B cell (primary cell): Measurements from ENCODE around the gene KCNQ5. TPM values are rescaled to one million over a fixed set of nuclear protein-coding genes. Genes with fewer than 3 reads are reported as not detected.

ENCODE experiments used
- ATAC-seq: fragments of 200-7000 bp; cut with Tn5 transposase; one replicate; pipeline ENCODE4 v1.10.0; 2021; ENCODE audit warnings: low read depth, mild to moderate bottlenecking, moderate number of reproducible peaks, moderate library complexity
- CTCF ChIA-PET: fragments of 350-600 bp; sonication (Branson Sonifier 250); formaldehyde crosslinking; loops from one replicate; lab custom pipeline; 2021; ENCODE audit warnings: antibody characterized with exemption, inconsistent platforms; lab: Charles Lee
- POLR2A ChIA-PET: fragments of 350-600 bp; sonication (Branson Sonifier 250); formaldehyde crosslinking; loops from one replicate; lab custom pipeline; 2021; ENCODE audit warnings: antibody characterized with exemption; lab: Charles Lee
- DNase-seq: peaks from one replicate; pipeline ENCODE4 v3.0.0; 2013
- H2AFZ ChIP-seq: 2 replicates; pipeline ENCODE4 v1.6.1; 2012; ENCODE audit warnings: mild to moderate bottlenecking, low read depth, low read length; ENCODE audit not compliant: insufficient read depth, poor library complexity, severe bottlenecking
- H3K27ac ChIP-seq, 2 donors: 1 replicate in 1 of 2; 2 replicates in 1 of 2; pipeline ENCODE4 v1.5.1; 2012 to 2013; ENCODE audit warnings: low read length in 2 of 2, mild to moderate bottlenecking in 2 of 2, moderate library complexity in 1 of 2
- H3K27me3 ChIP-seq, 4 experiments: fragments of 200-600 bp in 1 of 4; sonication (generic) in 1 of 4; replicated peaks in 1 of 4; 1 replicate in 2 of 4; 2 replicates in 2 of 4; pipeline versions ENCODE4 v1.6.1 to v1.7.0; 2013 to 2016; ENCODE audit warnings: low read length in 3 of 4, mild to moderate bottlenecking in 2 of 4, mixed read lengths in 1 of 4, moderate library complexity in 1 of 4; ENCODE audit not compliant: insufficient read depth in 4 of 4, control insufficient read depth in 3 of 4; ENCODE audit errors: control extremely low read depth in 1 of 4
- H3K36me3 ChIP-seq, 2 experiments: replicated peaks in 1 of 2; 1 replicate in 1 of 2; 2 replicates in 1 of 2; pipeline versions ENCODE4 v1.6.1 to v1.7.1; 2013; ENCODE audit warnings: low read length in 1 of 2; ENCODE audit not compliant: insufficient read depth in 2 of 2, control insufficient read depth in 1 of 2; ENCODE audit errors: control extremely low read depth in 1 of 2, extremely low read depth in 1 of 2
- H3K4me1 ChIP-seq, 2 donors: fragments of 200-600 bp in 1 of 2; sonication (generic) in 1 of 2; 1 replicate in 1 of 2; 2 replicates in 1 of 2; pipeline versions ENCODE4 v1.5.1 to v1.6.1; 2013 to 2017; ENCODE audit warnings: low read length in 2 of 2; ENCODE audit not compliant: control insufficient read depth in 2 of 2, insufficient read depth in 2 of 2
- H3K4me2 ChIP-seq: replicated peaks from 2 replicates; pipeline ENCODE3; 2012; ENCODE audit warnings: mild to moderate bottlenecking, low read depth, low read length; ENCODE audit not compliant: poor library complexity, severe bottlenecking
- H3K4me3 ChIP-seq, 5 experiments: fragments of 200-600 bp in 1 of 5; sonication (generic) in 1 of 5; 1 replicate in 3 of 5; 2 replicates in 2 of 5; pipeline versions ENCODE4 v1.5.1 to v1.7.0; 2011 to 2016; ENCODE audit warnings: low read length in 4 of 5, mild to moderate bottlenecking in 4 of 5, low read depth in 2 of 5, control low read depth in 1 of 5, moderate library complexity in 1 of 5; ENCODE audit not compliant: insufficient read depth in 1 of 5; ENCODE audit errors: control extremely low read depth in 1 of 5, extremely low read depth in 1 of 5
- H3K79me2 ChIP-seq: fragments of 200-600 bp; sonication (generic); one replicate; pipeline ENCODE4 v1.6.0; 2016; ENCODE audit warnings: low read length; ENCODE audit not compliant: control insufficient read depth, insufficient read depth
- H3K9ac ChIP-seq: fragments of 200-600 bp; sonication (generic); 2 replicates; pipeline ENCODE4 v1.6.1; 2017; ENCODE audit warnings: mild to moderate bottlenecking, low read length, moderate library complexity
- H3K9me3 ChIP-seq, 3 donors: one replicate each; pipeline versions ENCODE4 v1.6.1 to v1.7.1; 2013; ENCODE audit warnings: low read length in 2 of 3; ENCODE audit not compliant: control insufficient read depth in 2 of 3, insufficient read depth in 1 of 3; ENCODE audit errors: control extremely low read depth in 1 of 3
- H4K20me1 ChIP-seq: 2 replicates; pipeline ENCODE4 v1.6.0; 2012; ENCODE audit warnings: mild to moderate bottlenecking, low read length; ENCODE audit not compliant: insufficient read depth, control insufficient read depth, poor library complexity, severe bottlenecking
- H3K27ac Mint-ChIP-seq: one replicate; pipeline ENCODE4 v1.8.0; 2021; ENCODE audit warnings: mixed read lengths
- H3K27me3 Mint-ChIP-seq: one replicate; pipeline ENCODE4 v1.8.0; 2021; ENCODE audit warnings: mixed read lengths
- H3K4me1 Mint-ChIP-seq: one replicate; pipeline ENCODE4 v1.8.0; 2021; ENCODE audit warnings: mixed read lengths
- H3K4me3 Mint-ChIP-seq: one replicate; pipeline ENCODE4 v1.8.0; 2021; ENCODE audit warnings: mixed read lengths
- H3K9me3 Mint-ChIP-seq: one replicate; pipeline ENCODE4 v1.8.0; 2022; ENCODE audit warnings: mixed read lengths; ENCODE audit not compliant: insufficient read depth
- CTCF ChIP-seq: fragments of 200-600 bp; IDR thresholded peaks from one replicate; pipeline ENCODE4 v1.8.0; 2022; ENCODE audit warnings: antibody characterized with exemption, mild to moderate bottlenecking
- EZH2 ChIP-seq: IDR thresholded peaks from 2 replicates; pipeline ENCODE4 v1.6.1; 2012; ENCODE audit warnings: borderline replicate concordance, low read depth, mild to moderate bottlenecking, moderate library complexity, low read length; ENCODE audit not compliant: insufficient read depth, poor library complexity, severe bottlenecking
- WGBS: methylation state at CpG from one replicate; pipeline ENCODE4 v1.1.5; 2013; ENCODE audit warnings: missing lambda C conversion rate; ENCODE audit not compliant: insufficient coverage; 5-methylcytosine and 5-hydroxymethylcytosine counted together
- intact Hi-C: fragments of 100-400 bp; cut with micrococcal nuclease; formaldehyde crosslinking; loops from one replicate; pipeline ENCODE4 v1.10.0; 2022
- polyA plus RNA-seq: library from polyadenylated mRNA; depleted of rRNA; stranded (reverse); fragments of >200 nt; gene quantifications from 2 replicates; pipeline ENCODE4 v1.2.3, GENCODE V29; 2012
- total RNA-seq, 2 donors: library from RNA; stranded (reverse); fragments of 120-200 nt in 1 of 2; gene quantifications; 1 replicate in 1 of 2; 2 replicates in 1 of 2; pipeline versions ENCODE4 v1.2.3 to v1.2.4, GENCODE V29; 2013 to 2022

KCNQ5 gene
- total and polyA plus RNA-seq, 2 donors (not counting 1 experiment from before 2014, with no cell fraction given) = 2.3 to 9.4 TPM

- ChIA-PET POLR2A (no interaction called here), CTCF (no interaction called here)
- H3K27me3 ChIP-seq = no peaks in the 10 kb centered on the region
- H3K9me3 Mint-ChIP-seq = no peaks in the 10 kb centered on the region
- no peaks in the 10 kb centered on the region for H4K20me1 ChIP-seq
- H3K27me3 Mint-ChIP-seq = no peaks in the 10 kb centered on the region
- H3K27ac Mint-ChIP-seq = no peak overlapping the region
- intact Hi-C loops = no loop called here
- no peak overlapping the region for H3K4me2 ChIP-seq
- H3K9me3 ChIP-seq = no peaks in the 10 kb centered on the region
- peaks cover 8% of the 10 kb centered on the region for H3K79me2 ChIP-seq
- no peaks in the 10 kb centered on the region for H3K36me3 ChIP-seq
- no peaks in the 10 kb centered on the region for H3K4me1 ChIP-seq
- no peak overlapping the region for H3K9ac ChIP-seq
- H2AFZ ChIP-seq = no peak overlapping the region
- no peaks in the 10 kb centered on the region for H3K4me1 Mint-ChIP-seq
- no peak for DNase-seq
- H3K27ac ChIP-seq = no peak overlapping the region
- H3K4me3 ChIP-seq = no peak overlapping the region
- no peak for ATAC-seq
- TF ChIP-seq CTCF = no peak
- TF ChIP-seq EZH2 = no peak
- H3K4me3 Mint-ChIP-seq = no peak overlapping the region
- WGBS = 100% methylated on average over 1 of the region's 5 CpGs
Observed at GRCh38 chr6:72761761-72762160, 139.9 kb downstream of the KCNQ5 start.

- Mint-ChIP-seq H3K27me3 (no peaks in the 10 kb centered on the region), H3K4me1 (peaks cover 22% of the 10 kb centered on the region), H3K9me3 (no peaks in the 10 kb centered on the region), H3K27ac (no peak overlapping the region), H3K4me3 (no peak overlapping the region)
- DNase-seq = peak; percentile 7
- no peaks in the 10 kb centered on the region for H3K9me3 ChIP-seq
- H3K27ac ChIP-seq = peak overlapping the region in 1 of 2 donors; percentile 3
- H4K20me1 ChIP-seq = no peaks in the 10 kb centered on the region
- peaks cover 9 to 12% of the 10 kb centered on the region in 2 donors for H3K4me1 ChIP-seq
- H2AFZ ChIP-seq = no peak overlapping the region
- H3K36me3 ChIP-seq = no peaks in the 10 kb centered on the region
- no peak for ATAC-seq
- TF ChIP-seq CTCF (no peak), EZH2 (no peak)
- ChIA-PET CTCF (interaction anchor here (0.6 kb wide), 1 partner anchor 12 kb away, joined by 3 read pairs; no protein-coding TSS in a partner anchor), POLR2A (no interaction called here)
- intact Hi-C loops = no loop called here
- H3K79me2 ChIP-seq = no peaks in the 10 kb centered on the region
- H3K4me2 ChIP-seq = peak overlapping the region; percentile 10
- WGBS = no CpG with 5 or more reads among the region's 1 CpG
- H3K9ac ChIP-seq = no peak overlapping the region
- H3K27me3 ChIP-seq = no peaks in the 10 kb centered on the region
- H3K4me3 ChIP-seq = no peak overlapping the region
Observed at GRCh38 chr6:72769459-72770125, 147.7 kb downstream of the KCNQ5 start.
